C4-2B (cell line): ENCODE data around the gene GHSR.

ENCODE experiments used
- H3K27ac ChIP-seq: fragments of 450-650 bp; 2 replicates; pipeline ENCODE4 v1.5.1; 2017
- CTCF ChIP-seq: fragments of 450-650 bp; conservative IDR thresholded peaks from 2 replicates; pipeline ENCODE4 v1.5.1; 2017; ENCODE audit warnings: mild to moderate bottlenecking
- ZFX ChIP-seq: fragments of 450-650 bp; IDR thresholded peaks from 2 replicates; pipeline ENCODE4 v1.6.1; 2017

The GHSR gene

GRCh38 chr3:172402892-172403643 lies 45.2 kb downstream of the GHSR start:
- no peak overlapping the region for H3K27ac ChIP-seq
- TF ChIP-seq ZFX (no peak), CTCF (no peak)

- no peak for TF ChIP-seq CTCF
- no peak for TF ChIP-seq ZFX
- H3K27ac ChIP-seq: no peak overlapping the region
These were observed 46.2 kb downstream of the GHSR start for GRCh38 chr3:172402090-172402489.

GRCh38 chr3:172398484-172398883 lies 49.8 kb downstream of the GHSR start:
- H3K27ac ChIP-seq: no peak overlapping the region
- TF ChIP-seq CTCF (no peak), ZFX (no peak)

- no peak overlapping the region for H3K27ac ChIP-seq
- TF ChIP-seq CTCF (no peak), ZFX (no peak)
These were observed 50.4 kb downstream of the GHSR start for GRCh38 chr3:172397716-172398405.

GRCh38 chr3:172396400-172396799 lies 51.9 kb downstream of the GHSR start:
- no peak overlapping the region for H3K27ac ChIP-seq
- TF ChIP-seq ZFX (no peak), CTCF (no peak)

- no peak overlapping the region for H3K27ac ChIP-seq
- TF ChIP-seq CTCF (no peak), ZFX (no peak)
These were observed 53.6 kb downstream of the GHSR start for GRCh38 chr3:172394692-172395091.
